A673 (cell line): Measurements from ENCODE around the gene HID1. TPM values are rescaled to one million over a fixed set of nuclear protein-coding genes. Genes with fewer than 3 reads are reported as not detected.
"Not testable (repeated sequence)": the region's sequence is repeated elsewhere in the genome, so short reads cannot be mapped to it uniquely, and the experiment has no call there.

Source experiments
- BruUV-seq: library from RNA; stranded (reverse); fragments of 400-500 nt; replicated peaks from 2 replicates; lab custom pipeline; 2021; lab: Mats Ljungman, UMichigan
- CTCF ChIA-PET: fragments of 300-600 bp; sonication (Branson Sonifier 250); formaldehyde crosslinking; loops from one replicate; lab custom pipeline; 2022; ENCODE audit warnings: antibody characterized with exemption; lab: Charles Lee
- POLR2A ChIA-PET: fragments of 300-600 bp; sonication (Branson Sonifier 250); formaldehyde crosslinking; loops from one replicate; lab custom pipeline; 2022; ENCODE audit warnings: antibody characterized with exemption; ENCODE audit not compliant: low non-redundant PET; lab: Charles Lee
- DNase-seq: peaks from one replicate; pipeline ENCODE4 v3.0.0-alpha.2; 2015; ENCODE audit warnings: low spot score
- H3K27ac ChIP-seq: fragments of 200-600 bp; sonication (generic); 2 replicates; pipeline ENCODE4 v1.5.1; 2016; ENCODE audit warnings: mixed run types, low read depth, mild to moderate bottlenecking, mixed read lengths, antibody characterized with exemption, low read length; ENCODE audit not compliant: poor library complexity, severe bottlenecking
- H3K27me3 ChIP-seq: fragments of 200-600 bp; sonication (generic); replicated peaks from 2 replicates; pipeline ENCODE4 v1.6.1; 2017; ENCODE audit warnings: mixed run types, low read depth, mild to moderate bottlenecking, mixed read lengths, antibody characterized with exemption, low read length; ENCODE audit not compliant: insufficient read depth, poor library complexity
- H3K36me3 ChIP-seq: fragments of 200-600 bp; sonication (generic); 2 replicates; pipeline ENCODE4 v1.6.1; 2016; ENCODE audit warnings: mixed run types, mild to moderate bottlenecking, mixed read lengths, antibody characterized with exemption, low read length; ENCODE audit not compliant: insufficient read depth, poor library complexity, severe bottlenecking
- H3K4me1 ChIP-seq: fragments of 200-600 bp; sonication (generic); 2 replicates; pipeline ENCODE4 v1.6.1; 2017; ENCODE audit warnings: mixed run types, mild to moderate bottlenecking, mixed read lengths, antibody characterized with exemption, low read length; ENCODE audit not compliant: insufficient read depth, poor library complexity, severe bottlenecking
- H3K4me3 ChIP-seq: fragments of 200-600 bp; sonication (generic); 2 replicates; pipeline ENCODE4 v1.5.1; 2016; ENCODE audit warnings: low read depth, mixed run types, mild to moderate bottlenecking, mixed read lengths, low read length; ENCODE audit not compliant: poor library complexity, severe bottlenecking
- H3K9me3 ChIP-seq: fragments of 200-600 bp; sonication (generic); 2 replicates; pipeline ENCODE4 v1.6.1; 2016; ENCODE audit warnings: mixed run types, low read depth, mild to moderate bottlenecking, mixed read lengths, antibody characterized with exemption, low read length; ENCODE audit not compliant: poor library complexity, severe bottlenecking
- EZH2 ChIP-seq: fragments of 200-600 bp; sonication (generic); IDR thresholded peaks from 2 replicates; pipeline ENCODE4 v1.6.1; 2017; ENCODE audit warnings: borderline replicate concordance, low read depth, mild to moderate bottlenecking, mixed read lengths, antibody characterized with exemption, low read length; ENCODE audit not compliant: poor library complexity, severe bottlenecking
- intact Hi-C: fragments of 100-400 bp; cut with micrococcal nuclease; formaldehyde crosslinking; loops from one replicate; pipeline ENCODE4 v1.10.0; 2022; ENCODE audit not compliant: unreplicated experiment
- total RNA-seq: library from RNA; stranded (reverse); gene quantifications from 2 replicates; pipeline ENCODE4 v1.2.3, GENCODE V29; 2021
- TF ChIP-seq, protein P1 (sequence below): fragments of 300-800, 200-600 bp; sonication (generic); conservative IDR thresholded peaks from 2 replicates; pipeline ENCODE4 v1.5.1; 2017; ENCODE audit warnings: low read depth, mild to moderate bottlenecking, antibody characterized with exemption, low read length, moderate library complexity, mixed read lengths

The HID1 gene
- total RNA-seq, 1 experiment from 2014 or later = 1.2 TPM

- Histone ChIP-seq H3K27me3 (peaks cover 2% of the 10 kb centered on the region), H3K9me3 (no peaks in the 10 kb centered on the region), H3K4me1 (peaks cover 9% of the 10 kb centered on the region), H3K27ac (no peak overlapping the region), H3K36me3 (no peaks in the 10 kb centered on the region), H3K4me3 (no peak overlapping the region)
- no TSS peak for BruUV-seq
- POLR2A ChIA-PET = no interaction called here
- intact Hi-C loops = no loop called here
- DNase-seq = no peak
- CTCF ChIA-PET = no interaction called here
- TF ChIP-seq, protein P1, sequence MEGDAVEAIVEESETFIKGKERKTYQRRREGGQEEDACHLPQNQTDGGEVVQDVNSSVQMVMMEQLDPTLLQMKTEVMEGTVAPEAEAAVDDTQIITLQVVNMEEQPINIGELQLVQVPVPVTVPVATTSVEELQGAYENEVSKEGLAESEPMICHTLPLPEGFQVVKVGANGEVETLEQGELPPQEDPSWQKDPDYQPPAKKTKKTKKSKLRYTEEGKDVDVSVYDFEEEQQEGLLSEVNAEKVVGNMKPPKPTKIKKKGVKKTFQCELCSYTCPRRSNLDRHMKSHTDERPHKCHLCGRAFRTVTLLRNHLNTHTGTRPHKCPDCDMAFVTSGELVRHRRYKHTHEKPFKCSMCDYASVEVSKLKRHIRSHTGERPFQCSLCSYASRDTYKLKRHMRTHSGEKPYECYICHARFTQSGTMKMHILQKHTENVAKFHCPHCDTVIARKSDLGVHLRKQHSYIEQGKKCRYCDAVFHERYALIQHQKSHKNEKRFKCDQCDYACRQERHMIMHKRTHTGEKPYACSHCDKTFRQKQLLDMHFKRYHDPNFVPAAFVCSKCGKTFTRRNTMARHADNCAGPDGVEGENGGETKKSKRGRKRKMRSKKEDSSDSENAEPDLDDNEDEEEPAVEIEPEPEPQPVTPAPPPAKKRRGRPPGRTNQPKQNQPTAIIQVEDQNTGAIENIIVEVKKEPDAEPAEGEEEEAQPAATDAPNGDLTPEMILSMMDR = no peak
- no peak for TF ChIP-seq EZH2
Measured at GRCh38 chr17:74916851-74917199, 55.7 kb downstream of the HID1 start.

DNA sequence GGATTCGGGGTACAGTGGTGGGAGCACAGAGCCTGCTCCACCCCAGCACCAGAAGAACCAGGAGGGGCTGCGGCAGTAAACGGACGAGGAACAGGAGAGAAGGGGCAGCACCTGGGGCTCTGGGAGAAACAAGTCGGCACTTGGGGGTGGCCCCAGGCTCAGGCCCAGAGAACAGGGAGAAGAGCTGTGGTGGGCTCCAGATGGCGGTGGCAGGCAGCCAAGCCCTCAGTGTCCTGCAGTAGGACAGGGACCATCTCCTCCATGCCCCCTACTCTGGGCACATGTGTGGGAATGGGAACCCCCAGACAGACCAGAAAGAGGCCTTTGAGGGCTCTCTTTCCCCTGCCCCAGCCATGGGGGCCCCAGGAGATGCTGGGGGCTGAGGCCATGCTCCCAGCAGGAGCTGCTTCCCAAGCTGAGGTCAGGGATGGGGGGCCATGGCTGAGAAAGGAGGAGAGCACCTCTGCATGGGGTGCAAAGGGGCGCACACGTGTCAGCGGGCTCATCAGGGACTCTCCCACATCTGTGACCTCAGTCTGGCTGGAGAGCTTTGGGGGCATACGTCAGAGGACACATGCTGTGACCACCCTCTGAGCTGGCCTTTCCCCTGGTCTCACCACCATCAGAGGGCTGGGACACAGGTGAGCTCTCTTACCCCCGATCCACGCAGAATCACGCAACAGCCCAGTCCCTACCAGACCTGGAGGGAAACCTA lies 56.3 kb downstream of the HID1 start:
- Histone ChIP-seq H3K4me3 (no peak overlapping the region), H3K27me3 (no peaks in the 10 kb centered on the region), H3K4me1 (peaks cover 7% of the 10 kb centered on the region), H3K36me3 (no peaks in the 10 kb centered on the region), H3K27ac (no peak overlapping the region), H3K9me3 (no peaks in the 10 kb centered on the region)
- POLR2A ChIA-PET = no interaction called here
- TF ChIP-seq, protein P1 = no peak
- no peak for TF ChIP-seq EZH2
- no peak for DNase-seq
- intact Hi-C loops = no loop called here
- CTCF ChIA-PET = no interaction called here
- no TSS peak for BruUV-seq

DNA sequence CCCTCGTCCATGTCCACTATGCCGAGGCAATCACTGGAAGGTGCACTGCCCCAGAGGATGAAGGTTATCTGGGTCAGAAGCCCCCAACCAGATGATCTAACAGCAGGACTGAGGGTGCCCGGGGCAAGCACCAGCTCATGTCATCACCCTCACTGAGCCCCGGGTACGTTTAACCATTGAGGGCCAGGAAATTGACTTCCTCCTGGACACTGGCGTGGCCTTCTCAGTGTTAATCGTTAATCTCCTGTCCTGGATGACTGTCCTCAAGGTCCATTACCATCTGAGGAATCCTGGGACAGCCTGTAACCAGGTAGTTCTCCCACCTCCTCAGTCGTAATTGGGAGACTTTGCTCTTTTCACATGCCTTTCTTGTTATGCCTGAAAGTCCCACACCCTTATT lies 61.1 kb downstream of the HID1 start:
- DNase-seq, H3K36me3 ChIP-seq, H3K27ac ChIP-seq, intact Hi-C loops, H3K4me1 ChIP-seq, H3K9me3 ChIP-seq, H3K27me3 ChIP-seq, H3K4me3 ChIP-seq, CTCF ChIA-PET, BruUV-seq, POLR2A ChIA-PET: not testable (repeated sequence)

GRCh38 chr17:74909097-74909496 lies 63.5 kb downstream of the HID1 start:
- BruUV-seq, intact Hi-C loops, H3K27ac ChIP-seq, H3K4me3 ChIP-seq, H3K36me3 ChIP-seq, H3K4me1 ChIP-seq, POLR2A ChIA-PET, H3K27me3 ChIP-seq, DNase-seq, CTCF ChIA-PET, H3K9me3 ChIP-seq: not testable (repeated sequence)
